GM19035 (cell line): ENCODE measurements around the gene GNAQ.
"Not testable (repeated sequence)": the region's sequence is repeated elsewhere in the genome, so short reads cannot be mapped to it uniquely, and the experiment has no call there.

Source experiments
- ATAC-seq: cut with Tn5 transposase; IDR thresholded peaks from one replicate; pipeline ENCODE4 v1.9.1; 2021; ENCODE audit not compliant: unreplicated experiment

Gene GNAQ

GRCh38 chr9:77907585-77907984, 124.0 kb downstream of the GNAQ start:
- ATAC-seq = no peak

- ATAC-seq = no peak
These were observed 124.6 kb downstream of the GNAQ start for GRCh38 chr9:77906991-77907390.

GRCh38 chr9:77903666-77904285, 127.8 kb downstream of the GNAQ start:
- ATAC-seq = no peak

- no peak for ATAC-seq
These were observed 129.8 kb downstream of the GNAQ start for GRCh38 chr9:77901771-77902170.

GRCh38 chr9:77901018-77901417, 130.6 kb downstream of the GNAQ start:
- no peak for ATAC-seq

- ATAC-seq = no peak
These were observed 131.8 kb downstream of the GNAQ start for GRCh38 chr9:77899679-77900354.

- no peak for ATAC-seq
These were observed 132.7 kb downstream of the GNAQ start for GRCh38 chr9:77898864-77899263.

GRCh38 chr9:77896938-77897667, 134.5 kb downstream of the GNAQ start:
- ATAC-seq = no peak

- ATAC-seq = no peak
These were observed 135.2 kb downstream of the GNAQ start for GRCh38 chr9:77896269-77896937.

GRCh38 chr9:77893706-77894105, 137.9 kb downstream of the GNAQ start:
- no peak for ATAC-seq

GRCh38 chr9:77892955-77893514, 138.6 kb downstream of the GNAQ start:
- ATAC-seq = no peak

GRCh38 chr9:77892171-77892570, 139.4 kb downstream of the GNAQ start:
- ATAC-seq = no peak

- ATAC-seq = no peak
These were observed 140.3 kb downstream of the GNAQ start for GRCh38 chr9:77891128-77891800.

- no peak for ATAC-seq
These were observed 143.9 kb downstream of the GNAQ start for GRCh38 chr9:77887662-77888061.

GRCh38 chr9:77885104-77885672, 146.4 kb downstream of the GNAQ start:
- no peak for ATAC-seq

GRCh38 chr9:77883846-77884771, 147.5 kb downstream of the GNAQ start:
- no peak for ATAC-seq

- no peak for ATAC-seq
These were observed 148.5 kb downstream of the GNAQ start for GRCh38 chr9:77883133-77883532.

- no peak for ATAC-seq
These were observed 149.3 kb downstream of the GNAQ start for GRCh38 chr9:77882294-77882693.

GRCh38 chr9:77881634-77882033, 150.0 kb downstream of the GNAQ start:
- not testable (repeated sequence) for ATAC-seq
